HG03025 (cell line): ENCODE measurements around the gene SLC22A15.
"Not testable (repeated sequence)": the region's sequence is repeated elsewhere in the genome, so short reads cannot be mapped to it uniquely, and the experiment has no call there.

Experiments
- ATAC-seq: cut with Tn5 transposase; IDR thresholded peaks from one replicate; pipeline ENCODE4 v1.9.1; 2021; ENCODE audit warnings: mild to moderate bottlenecking, moderate library complexity; ENCODE audit not compliant: unreplicated experiment, low FRiP score

The SLC22A15 gene

GRCh38 chr1:115976062-115976920 lies at the start of gene SLC22A15:
Gene SLC22A15 (plus strand): TSS chr1:115976513. CDS start chr1:115976628, 115 bp downstream.
- peak; percentile 98 for ATAC-seq

GRCh38 chr1:115927971-115928370 lies 48.3 kb upstream of the SLC22A15 start:
- ATAC-seq = no peak

GRCh38 chr1:115929881-115930280 lies 46.4 kb upstream of the SLC22A15 start:
- no peak for ATAC-seq

GRCh38 chr1:115933625-115934024 lies 42.7 kb upstream of the SLC22A15 start:
- no peak for ATAC-seq

GRCh38 chr1:115939455-115939854 lies 36.9 kb upstream of the SLC22A15 start:
- ATAC-seq = no peak

- ATAC-seq = no peak
Measured at GRCh38 chr1:115946116-115946515, 30.2 kb upstream of the SLC22A15 start.

GRCh38 chr1:115949156-115949555 lies 27.2 kb upstream of the SLC22A15 start:
- no peak for ATAC-seq

- ATAC-seq = no peak
Measured at GRCh38 chr1:115951560-115951959, 24.8 kb upstream of the SLC22A15 start.

GRCh38 chr1:115952547-115952946 lies 23.8 kb upstream of the SLC22A15 start:
- no peak for ATAC-seq

- ATAC-seq = no peak
Measured at GRCh38 chr1:115953180-115953579, 23.1 kb upstream of the SLC22A15 start.

- ATAC-seq = no peak
Measured at GRCh38 chr1:115954684-115955083, 21.6 kb upstream of the SLC22A15 start.

- no peak for ATAC-seq
Measured at GRCh38 chr1:115955228-115955627, 21.1 kb upstream of the SLC22A15 start.

- ATAC-seq = no peak
Measured at GRCh38 chr1:115958866-115959265, 17.4 kb upstream of the SLC22A15 start.

- no peak for ATAC-seq
Measured at GRCh38 chr1:115969509-115969908, 6.8 kb upstream of the SLC22A15 start.

- ATAC-seq = not testable (repeated sequence)
Measured at GRCh38 chr1:115971778-115972177, 4.5 kb upstream of the SLC22A15 start.

GRCh38 chr1:115973154-115973553 lies 3.2 kb upstream of the SLC22A15 start:
- ATAC-seq = no peak

GRCh38 chr1:115975569-115976061 lies 698 bp upstream of the SLC22A15 start:
- ATAC-seq = no peak

GRCh38 chr1:115976921-115977498 lies 697 bp downstream of the SLC22A15 start:
- ATAC-seq = no peak

GRCh38 chr1:115977499-115978258 lies 1.4 kb downstream of the SLC22A15 start:
- no peak for ATAC-seq

GRCh38 chr1:115978292-115978941 lies 2.1 kb downstream of the SLC22A15 start:
- no peak for ATAC-seq

- no peak for ATAC-seq
Measured at GRCh38 chr1:115980156-115980555, 3.8 kb downstream of the SLC22A15 start.
